H1 (cell line): Measurements from ENCODE around the gene PPP1R1B. TPM values are rescaled to one million over a fixed set of nuclear protein-coding genes. Genes with fewer than 3 reads are reported as not detected.
A peak's percentile ranks its signal among the peaks of the same experiment; 100 is the strongest.

Experiments used
- CTCF ChIA-PET: fragments of 300-600 bp; sonication (Branson Sonifier 250); formaldehyde crosslinking; loops from one replicate; lab custom pipeline; 2021; ENCODE audit not compliant: partially characterized antibody; lab: Charles Lee
- POLR2A ChIA-PET: fragments of 300-600 bp; sonication (Branson Sonifier 250); formaldehyde crosslinking; loops from one replicate; lab custom pipeline; 2021; ENCODE audit warnings: inconsistent platforms; ENCODE audit not compliant: partially characterized antibody; lab: Charles Lee
- DNase-seq, 2 experiments: peaks; one replicate each; pipeline versions ENCODE4 v3.0.0 to v3.0.0-alpha.2; 2010 to 2022; ENCODE audit warnings: low spot score in 2 of 2, low read depth in 1 of 2, mixed read lengths in 1 of 2
- FAIRE-seq: peaks from 2 replicates; lab custom pipeline; 2011; peaks lifted over from hg19 to GRCh38; lab: Jason Lieb, UNC
- H2AFZ ChIP-seq: 2 replicates; pipeline ENCODE4 v1.8.1; 2012; ENCODE audit warnings: low read length, inconsistent platforms
- H2AK5ac ChIP-seq: 2 replicates; pipeline ENCODE4 v1.6.1; 2013; ENCODE audit warnings: low read depth, low read length
- H2BK120ac ChIP-seq: replicated peaks from 2 replicates; pipeline ENCODE3; 2013; ENCODE audit warnings: low read depth, low read length, inconsistent platforms
- H2BK12ac ChIP-seq: 2 replicates; pipeline ENCODE4 v1.6.1; 2013; ENCODE audit warnings: low read depth, low read length
- H2BK15ac ChIP-seq: 2 replicates; pipeline ENCODE4 v1.6.1; 2013; ENCODE audit warnings: low read length
- H2BK20ac ChIP-seq: 2 replicates; pipeline ENCODE4 v1.6.1; 2013; ENCODE audit warnings: low read length
- H2BK5ac ChIP-seq: 2 replicates; pipeline ENCODE4 v1.6.1; 2013; ENCODE audit warnings: low read depth, low read length
- H3K14ac ChIP-seq: 2 replicates; pipeline ENCODE4 v1.6.1; 2013; ENCODE audit warnings: inconsistent platforms; ENCODE audit not compliant: insufficient read length
- H3K18ac ChIP-seq: 2 replicates; pipeline ENCODE4 v1.6.1; 2013; ENCODE audit warnings: low read length; ENCODE audit errors: extremely low read depth
- H3K23ac ChIP-seq: 2 replicates; pipeline ENCODE4 v1.6.1; 2013; ENCODE audit warnings: inconsistent platforms; ENCODE audit not compliant: insufficient read length
- H3K23me2 ChIP-seq: 2 replicates; pipeline ENCODE4 v1.6.1; 2013; ENCODE audit warnings: low read depth, low read length
- H3K27ac ChIP-seq: 2 replicates; pipeline ENCODE4 v1.6.1; 2011; ENCODE audit warnings: low read depth, low read length, inconsistent platforms
- H3K27me3 ChIP-seq, 4 experiments: replicated peaks in 1 of 4; 1 replicate in 1 of 4; 2 replicates in 3 of 4; pipeline versions ENCODE4 v1.6.1 to v1.8.1; 2011 to 2013; ENCODE audit warnings: low read length in 3 of 4, mild to moderate bottlenecking in 3 of 4, inconsistent platforms in 2 of 4, mixed read lengths in 2 of 4, moderate library complexity in 1 of 4; ENCODE audit not compliant: control insufficient read depth in 3 of 4, insufficient read depth in 3 of 4; ENCODE audit errors: extremely low read depth in 1 of 4
- H3K36me3 ChIP-seq, 4 experiments: 2 replicates each; pipeline versions ENCODE4 v1.6.1 to v1.8.1; 2011 to 2013; ENCODE audit warnings: mild to moderate bottlenecking in 4 of 4, low read length in 3 of 4, moderate library complexity in 2 of 4, control low read depth in 1 of 4, inconsistent platforms in 1 of 4; ENCODE audit not compliant: insufficient read depth in 4 of 4, control insufficient read depth in 2 of 4
- H3K4ac ChIP-seq: replicated peaks from 2 replicates; pipeline ENCODE3; 2013; ENCODE audit warnings: low read length, low read depth, mixed read lengths, inconsistent platforms; ENCODE audit not compliant: insufficient read length
- H3K4me1 ChIP-seq, 4 experiments: replicated peaks in 1 of 4; 1 replicate in 1 of 4; 2 replicates in 3 of 4; pipeline versions ENCODE4 v1.6.1 to v1.8.1; 2011 to 2013; ENCODE audit warnings: low read length in 3 of 4, inconsistent platforms in 2 of 4, mixed read lengths in 1 of 4; ENCODE audit not compliant: insufficient read depth in 4 of 4, control insufficient read depth in 3 of 4
- H3K4me2 ChIP-seq, 2 experiments: 2 replicates each; pipeline versions ENCODE4 v1.6.1 to v1.8.1; 2011 to 2013; ENCODE audit warnings: low read depth in 2 of 2, low read length in 2 of 2, control low read depth in 1 of 2, inconsistent platforms in 1 of 2, mild to moderate bottlenecking in 1 of 2; ENCODE audit not compliant: insufficient read depth in 1 of 2
- H3K4me3 ChIP-seq, 4 experiments: fragments of 200-600, 300-600 bp in 1 of 4; sonication (generic), shearing (Covaris generic), sonication (Bioruptor Twin) in 1 of 4; 2 replicates each; pipeline versions ENCODE4 v1.5.1 to v1.8.1; 2011 to 2016; ENCODE audit warnings: low read length in 4 of 4, low read depth in 3 of 4, control low read depth in 2 of 4, inconsistent platforms in 2 of 4, mild to moderate bottlenecking in 2 of 4, mixed read lengths in 1 of 4, moderate library complexity in 1 of 4; ENCODE audit not compliant: insufficient read depth in 2 of 4; ENCODE audit errors: extremely low read depth in 1 of 4
- H3K56ac ChIP-seq: replicated peaks from 2 replicates; pipeline ENCODE3; 2013; ENCODE audit warnings: low read depth, mild to moderate bottlenecking, mixed read lengths, low read length, inconsistent platforms; ENCODE audit not compliant: insufficient read length
- H3K79me1 ChIP-seq: 2 replicates; pipeline ENCODE4 v1.6.1; 2013; ENCODE audit warnings: low read depth, low read length, control low read depth
- H3K79me2 ChIP-seq, 2 experiments: 2 replicates each; pipeline versions ENCODE4 v1.6.1 to v1.8.1; 2012 to 2013; ENCODE audit warnings: low read length in 2 of 2, mild to moderate bottlenecking in 2 of 2, inconsistent platforms in 1 of 2; ENCODE audit not compliant: insufficient read depth in 2 of 2, control insufficient read depth in 1 of 2
- H3K9ac ChIP-seq, 4 experiments: replicated peaks in 1 of 4; 1 replicate in 1 of 4; 2 replicates in 3 of 4; pipeline versions ENCODE4 v1.6.1 to v1.8.1; 2011 to 2013; ENCODE audit warnings: low read depth in 3 of 4, low read length in 3 of 4, control low read depth in 2 of 4, mild to moderate bottlenecking in 2 of 4, moderate library complexity in 2 of 4, inconsistent platforms in 1 of 4; ENCODE audit errors: extremely low read depth in 1 of 4
- H3K9me3 ChIP-seq, 2 experiments: 2 replicates each; pipeline versions ENCODE4 v1.6.1 to v1.8.1; 2012 to 2013; ENCODE audit warnings: mild to moderate bottlenecking in 2 of 2, moderate library complexity in 2 of 2, control low read depth in 1 of 2, inconsistent platforms in 1 of 2, low read depth in 1 of 2, low read length in 1 of 2, mixed read lengths in 1 of 2; ENCODE audit not compliant: insufficient read depth in 2 of 2
- H4K20me1 ChIP-seq, 2 experiments: replicated peaks in 1 of 2; 2 replicates each; pipeline versions ENCODE3 to v1.8.1; 2011 to 2013; ENCODE audit warnings: inconsistent platforms in 2 of 2, low read length in 2 of 2, mild to moderate bottlenecking in 1 of 2; ENCODE audit not compliant: insufficient read depth in 2 of 2, control insufficient read depth in 1 of 2
- H4K5ac ChIP-seq: 2 replicates; pipeline ENCODE4 v1.6.1; 2013; ENCODE audit warnings: low read length, low read depth, mixed read lengths, inconsistent platforms; ENCODE audit not compliant: insufficient read length
- H4K8ac ChIP-seq: 2 replicates; pipeline ENCODE4 v1.8.0; 2013; ENCODE audit warnings: mild to moderate bottlenecking, moderate library complexity, low read length, inconsistent platforms; ENCODE audit not compliant: insufficient read depth; ENCODE audit errors: extremely low read depth
- H4K91ac ChIP-seq: replicated peaks from 2 replicates; pipeline ENCODE3; 2013; ENCODE audit warnings: low read length, mixed read lengths, inconsistent platforms; ENCODE audit not compliant: insufficient read length
- CHD1 ChIP-seq: IDR thresholded peaks from 2 replicates; pipeline ENCODE4 v1.6.1; 2012; ENCODE audit warnings: low read depth, low read length, improper control_type of control experiment
- CTBP2 ChIP-seq: IDR thresholded peaks from 2 replicates; pipeline ENCODE4 v1.7.0; 2011; ENCODE audit warnings: borderline replicate concordance, mild to moderate bottlenecking, moderate library complexity, mixed read lengths, low read length; ENCODE audit not compliant: insufficient read depth, insufficient read length
- EZH2 ChIP-seq: fragments of 200-600 bp; sonication (generic); IDR thresholded peaks from 2 replicates; pipeline ENCODE4 v1.7.1; 2012; ENCODE audit warnings: low read depth, mild to moderate bottlenecking, moderate library complexity, low read length, inconsistent platforms; ENCODE audit not compliant: severe bottlenecking
- HDAC6 ChIP-seq: IDR thresholded peaks from one replicate; pipeline ENCODE4 v1.7.1; 2012; ENCODE audit warnings: low read depth, mild to moderate bottlenecking, inconsistent platforms, low read length, moderate library complexity
- KDM5A ChIP-seq: fragments of 200-600 bp; IDR thresholded peaks from 2 replicates; pipeline ENCODE4 v1.7.1; 2012; ENCODE audit warnings: mild to moderate bottlenecking, low read length, inconsistent platforms, mixed read lengths
- NRF1 ChIP-seq: IDR thresholded peaks from 2 replicates; pipeline ENCODE4 v1.6.1; 2011; ENCODE audit warnings: mild to moderate bottlenecking, low read depth, low read length, improper control_type of control experiment
- POLR2A ChIP-seq, 2 experiments: IDR thresholded peaks; 1 replicate in 1 of 2; 2 replicates in 1 of 2; pipeline ENCODE4 v1.6.1; 2011; ENCODE audit warnings: low read depth in 2 of 2, low read length in 2 of 2, mild to moderate bottlenecking in 2 of 2; ENCODE audit errors: control extremely low read depth in 1 of 2
- RXRA ChIP-seq: IDR thresholded peaks from 2 replicates; pipeline ENCODE4 v1.6.1; 2011; ENCODE audit warnings: low read depth, mild to moderate bottlenecking, low read length, moderate library complexity; ENCODE audit not compliant: insufficient read depth
- TAF1 ChIP-seq: IDR thresholded peaks from 2 replicates; pipeline ENCODE4 v1.6.1; 2011; ENCODE audit warnings: mild to moderate bottlenecking, low read depth, low read length
- TCF12 ChIP-seq: IDR thresholded peaks from 2 replicates; pipeline ENCODE4 v1.6.1; 2011; ENCODE audit warnings: low read depth, mild to moderate bottlenecking, low read length
- YY1 ChIP-seq: IDR thresholded peaks from 2 replicates; pipeline ENCODE4 v1.6.1; 2011; ENCODE audit warnings: low read depth, mild to moderate bottlenecking, low read length
- WGBS, 2 experiments: shearing (Covaris generic) in 1 of 2; methylation state at CpG; one replicate each; pipeline versions ENCODE4 v1.1.6 to v1.1.7; 2013 to 2015; ENCODE audit warnings: low lambda C conversion rate in 2 of 2, mixed read lengths in 2 of 2, inconsistent platforms in 1 of 2, low coverage in 1 of 2, missing lambda C conversion rate in 1 of 2; ENCODE audit not compliant: insufficient replicate concordance in 2 of 2, insufficient coverage in 1 of 2, insufficient read length in 1 of 2; ENCODE audit errors: extremely low coverage in 1 of 2, missing lambda C conversion rate in 1 of 2; 5-methylcytosine and 5-hydroxymethylcytosine counted together
- polyA plus RNA-seq, 7 experiments: library from polyadenylated mRNA; depleted of rRNA in 3 of 7; stranded (reverse) in 5 of 7; unstranded in 2 of 7; fragments of >200 nt in 5 of 7; fragments of 200-250 nt in 2 of 7; gene quantifications; 1 replicate in 5 of 7; 2 replicates in 1 of 7; 4 replicates in 1 of 7; pipeline versions ENCODE4 v1.2.1 to v1.2.3, GENCODE V29; 2011 to 2013; ENCODE audit warnings: missing spikeins in 2 of 7, mixed read lengths in 2 of 7
- total RNA-seq: library from RNA; stranded (reverse); fragmentation: NEBNext Ultra II Directional; extraction: Animal tissue kit (Norgen Biotek cat#: 25700); gene quantifications from 2 replicates; pipeline ENCODE4 v1.2.1, GENCODE V29; 2021

Gene PPP1R1B
- total and polyA plus RNA-seq, 2 of the 8 experiments (the other 6 are each of a cell fraction or from before 2014, with no cell fraction given): 10.7 to 22.3 TPM

- 82% methylated on average over 8 of the region's 8 CpGs; no CpG with 5 or more reads in 1 of the 2 experiments for WGBS, 2 experiments
- Histone ChIP-seq H2AK5ac (no peak overlapping the region), H3K4me2 (peak overlapping the region in 1 of 2 experiments; percentile 97; a peak in 1 of 4 replicates), H2BK15ac (peak overlapping the region; percentile 95; the same call in 1 of the 2 replicates), H3K56ac (no peak overlapping the region), H3K36me3 (no peaks in the 10 kb centered on the region), H3K14ac (no peak overlapping the region), H3K9me3 (no peaks in the 10 kb centered on the region), H4K8ac (no peak overlapping the region), H3K79me1 (peaks cover 14% of the 10 kb centered on the region), H3K4me1 (peaks cover 17 to 52% (median 37%) of the 10 kb centered on the region in 4 experiments), H3K4ac (no peak overlapping the region), H2BK12ac (peak overlapping the region; percentile 75; the same call in 1 of the 2 replicates), H4K5ac (no peak overlapping the region), H3K9ac (no peak overlapping the region), H2AFZ (no peak overlapping the region), H3K23ac (no peak overlapping the region), H4K20me1 (peaks cover 0 to 7% of the 10 kb centered on the region in 2 experiments), H3K79me2 (peaks cover 8 to 33% of the 10 kb centered on the region in 2 experiments), H2BK20ac (no peak overlapping the region), H2BK120ac (no peak overlapping the region), H3K18ac (no peak overlapping the region), H3K4me3 (no peak overlapping the region), H4K91ac (peak overlapping the region; percentile 5), H3K23me2 (peaks cover 8% of the 10 kb centered on the region; the same call in 1 of the 2 replicates), H2BK5ac (peak overlapping the region; percentile 78; the same call in 1 of the 2 replicates), H3K27me3 (0 out of 7 replicates have a peak, but pooled peaks cover 0 to 3% (median 0%) of the 10 kb centered on the region in 4 experiments), H3K27ac (no peak overlapping the region)
- DNase-seq: no peak
- no peak for FAIRE-seq
- POLR2A ChIA-PET: interaction anchor here (0.9 to 1.7 kb wide), 4 partner anchors 19 to 60 kb away, joined by 3 to 5 read pairs (median 4); partner anchors contain the start of gene PGAP3
- CTCF ChIA-PET: interaction anchor here (0.6 to 49.2 kb wide), 7 partner anchors 4 to 120 kb away, joined by 3 to 1885 read pairs (median 18); partner anchors contain the start of genes ERBB2, PGAP3, PNMT and PPP1R1B
- no peak for TF ChIP-seq TAF1
- TF ChIP-seq HDAC6: no peak
- no peak for TF ChIP-seq CHD1
- TF ChIP-seq KDM5A: no peak
- no peak for TF ChIP-seq RXRA
- no peak for TF ChIP-seq POLR2A (IDR thresholded peaks at IDR 0.05; ENCODE audit: control extremely low read depth in 1 of 2, low read depth in 2 of 2, low read length in 2 of 2)
- TF ChIP-seq NRF1: no peak
- no peak for TF ChIP-seq TCF12
- TF ChIP-seq YY1: no peak
- no peak for TF ChIP-seq EZH2
- TF ChIP-seq CTBP2: no peak
Observed at GRCh38 chr17:39635614-39636176, 8.9 kb downstream of the PPP1R1B start.
